IPS-11a (cell line): ENCODE results near the gene SNED1.
"Not testable (repeated sequence)": the region's sequence is repeated elsewhere in the genome, so short reads cannot be mapped to it uniquely, and the experiment has no call there.

Source experiments
- H3K4me3 ChIP-seq: one replicate; pipeline ENCODE4 v1.5.1; 2013; ENCODE audit warnings: low read depth, low read length, control low read depth

Gene SNED1

GRCh38 chr2:240972201-240972600 is 26.2 kb upstream of the SNED1 start:
- H3K4me3 ChIP-seq = no peak overlapping the region

GRCh38 chr2:240972636-240973521 is 25.5 kb upstream of the SNED1 start:
- no peak overlapping the region for H3K4me3 ChIP-seq

DNA sequence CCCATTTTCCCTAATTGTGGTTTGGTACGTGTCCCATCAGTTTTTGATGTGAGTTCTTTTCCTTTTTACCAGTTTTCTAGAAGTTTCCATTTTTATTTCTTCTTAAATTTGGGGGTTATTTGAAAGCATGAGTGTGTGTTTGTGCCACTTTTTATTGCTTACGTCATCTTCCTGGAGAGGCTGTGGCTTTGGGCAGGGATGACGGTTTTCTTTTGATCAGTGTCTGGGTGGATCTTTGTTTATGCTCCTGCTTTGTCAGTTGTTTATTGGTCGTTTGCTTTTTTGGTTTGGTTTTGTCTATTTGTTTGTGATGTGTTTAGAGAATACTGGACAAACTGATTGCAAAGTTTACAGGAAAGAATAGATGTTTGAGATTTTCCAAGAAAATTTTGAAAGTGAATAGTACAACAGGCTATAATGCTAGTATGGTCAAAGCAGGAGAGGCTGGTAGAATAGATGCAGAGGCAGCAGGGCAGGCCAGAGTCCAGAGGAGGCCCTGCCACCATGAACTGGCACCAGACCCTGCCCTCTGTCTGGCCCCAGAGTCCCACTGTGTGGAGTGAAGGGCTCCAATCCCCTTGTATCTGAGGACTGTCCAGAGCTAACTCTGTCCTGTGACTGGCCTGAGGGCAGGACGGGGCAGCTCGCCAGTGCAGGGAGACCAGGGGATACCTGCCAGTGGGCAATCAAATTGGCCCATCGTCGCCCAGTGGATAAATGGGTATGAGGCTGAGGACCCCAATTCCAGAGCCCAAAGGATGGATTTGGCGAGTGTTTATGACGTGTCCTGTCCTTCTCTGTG is 23.4 kb upstream of the SNED1 start:
- H3K4me3 ChIP-seq = no peak overlapping the region

DNA sequence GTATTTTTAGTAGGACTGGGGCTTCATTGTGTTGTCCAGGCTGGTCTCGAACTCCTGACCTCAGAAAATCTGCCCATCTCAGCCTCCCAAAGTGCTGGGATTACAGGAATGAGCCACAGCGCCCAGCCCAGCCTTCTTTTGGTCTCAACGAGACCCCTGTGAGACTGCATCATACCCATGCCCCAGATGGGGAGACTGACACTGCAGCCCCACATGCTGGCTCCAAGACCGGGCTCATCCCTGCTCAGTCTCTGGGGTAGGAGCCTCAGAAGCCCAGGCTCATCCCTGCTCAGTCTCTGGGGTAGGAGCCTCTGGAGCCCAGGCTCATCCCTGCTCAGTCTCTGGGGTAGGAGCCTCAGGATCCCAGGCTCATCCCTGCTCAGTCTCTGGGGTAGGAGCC is 22.5 kb upstream of the SNED1 start:
- H3K4me3 ChIP-seq = not testable (repeated sequence)

DNA sequence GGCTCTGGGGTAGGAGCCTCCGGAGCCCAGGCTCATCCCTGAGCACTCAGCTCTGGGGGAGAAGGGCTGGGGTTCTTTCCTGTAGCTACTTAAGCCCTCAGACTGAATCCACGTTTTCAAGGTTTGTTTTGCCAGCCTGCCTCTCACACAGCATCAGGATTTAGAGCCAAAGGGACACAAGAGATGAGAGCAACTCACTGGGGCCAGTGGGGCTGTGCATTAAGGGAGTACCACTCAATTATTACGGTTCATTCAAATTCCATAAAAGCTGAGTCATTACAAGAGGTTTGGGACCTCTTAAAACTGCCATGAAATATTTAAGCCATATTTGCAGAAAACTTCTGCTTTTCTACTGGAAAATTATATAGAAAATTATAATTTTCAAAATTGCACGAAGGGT is 17.1 kb upstream of the SNED1 start:
- H3K4me3 ChIP-seq = no peak overlapping the region

DNA sequence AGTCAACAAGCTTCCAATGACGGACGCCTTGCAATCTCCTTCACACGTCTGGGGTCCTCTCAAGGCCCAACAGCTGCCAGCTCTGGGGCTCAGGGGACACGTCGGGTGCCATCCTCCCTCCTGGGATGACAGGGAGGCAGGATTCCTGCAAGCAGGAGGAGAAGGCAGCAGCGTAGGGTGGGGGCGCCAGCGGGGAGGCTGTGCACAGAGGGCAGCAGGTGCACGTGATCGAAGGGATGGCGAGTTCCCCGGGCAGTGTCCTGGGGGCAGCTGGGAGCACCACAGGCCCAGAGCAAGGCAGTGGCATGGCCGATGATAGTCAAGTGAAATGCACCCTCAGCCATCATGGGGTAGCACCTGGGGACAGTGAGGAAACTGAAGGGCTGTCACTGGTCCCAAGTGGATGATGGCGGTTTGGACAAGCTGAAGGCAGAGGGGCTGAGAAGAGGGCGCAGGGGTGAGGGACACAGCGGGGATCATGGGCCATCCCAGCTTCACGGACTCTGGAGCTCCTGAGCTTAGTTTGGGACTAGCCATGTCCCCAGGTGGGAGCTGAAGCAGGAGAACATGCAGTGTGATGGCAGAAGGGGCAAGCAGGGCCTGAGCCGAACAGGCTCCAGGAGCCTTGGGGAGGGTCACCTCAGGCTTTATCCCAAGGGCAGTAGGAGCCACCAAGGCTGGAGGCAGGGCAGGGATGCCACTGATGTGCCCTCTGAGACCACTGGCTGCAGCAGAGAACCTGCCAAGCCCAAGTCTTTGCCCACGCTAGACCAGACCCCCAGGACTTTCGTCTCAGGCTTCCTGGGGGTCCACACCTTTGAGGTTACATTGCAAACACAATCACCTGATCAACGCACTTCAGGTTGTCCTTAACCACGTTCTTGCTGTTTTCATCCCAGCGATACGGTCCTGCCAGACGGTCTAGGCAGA is 16.3 kb upstream of the SNED1 start:
- no peak overlapping the region for H3K4me3 ChIP-seq

- no peak overlapping the region for H3K4me3 ChIP-seq
Measured at GRCh38 chr2:240982821-240983281, 15.6 kb upstream of the SNED1 start.

DNA sequence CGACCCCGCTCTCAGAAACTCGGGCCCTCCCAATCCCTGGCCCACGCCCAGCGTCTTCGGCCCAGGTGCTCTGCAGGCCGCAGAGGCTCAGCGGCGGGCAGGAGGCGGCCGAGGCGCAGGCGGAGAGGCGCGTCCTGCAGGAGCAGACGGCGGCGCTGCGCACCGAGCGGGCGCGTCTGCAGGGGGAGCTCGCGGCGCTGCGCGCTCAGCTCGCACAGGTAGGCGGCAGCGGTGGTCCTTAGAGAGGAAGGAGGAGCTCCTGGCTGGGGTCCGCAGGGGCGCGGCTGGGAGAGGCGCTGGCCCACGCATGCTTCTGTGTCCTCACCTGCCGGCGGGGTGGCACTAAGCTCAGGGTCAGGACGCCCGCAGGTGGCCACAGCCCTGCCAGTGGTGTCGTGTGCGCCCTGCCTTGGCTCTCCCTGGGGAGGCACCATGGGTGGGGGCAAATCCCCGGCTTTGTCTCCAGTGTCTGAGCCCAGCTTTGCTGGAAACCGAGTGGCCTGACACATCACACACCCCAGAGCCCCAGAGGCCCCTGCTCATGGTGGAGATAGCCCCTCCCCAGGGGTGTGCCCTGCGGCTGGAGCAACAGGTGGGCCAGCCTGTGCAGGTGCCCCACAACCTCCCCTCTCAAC is 14.9 kb upstream of the SNED1 start:
- no peak overlapping the region for H3K4me3 ChIP-seq

- H3K4me3 ChIP-seq = no peak overlapping the region
Measured at GRCh38 chr2:240983996-240984498, 14.4 kb upstream of the SNED1 start.

- no peak overlapping the region for H3K4me3 ChIP-seq
Measured at GRCh38 chr2:240985881-240986786, 12.3 kb upstream of the SNED1 start.

DNA sequence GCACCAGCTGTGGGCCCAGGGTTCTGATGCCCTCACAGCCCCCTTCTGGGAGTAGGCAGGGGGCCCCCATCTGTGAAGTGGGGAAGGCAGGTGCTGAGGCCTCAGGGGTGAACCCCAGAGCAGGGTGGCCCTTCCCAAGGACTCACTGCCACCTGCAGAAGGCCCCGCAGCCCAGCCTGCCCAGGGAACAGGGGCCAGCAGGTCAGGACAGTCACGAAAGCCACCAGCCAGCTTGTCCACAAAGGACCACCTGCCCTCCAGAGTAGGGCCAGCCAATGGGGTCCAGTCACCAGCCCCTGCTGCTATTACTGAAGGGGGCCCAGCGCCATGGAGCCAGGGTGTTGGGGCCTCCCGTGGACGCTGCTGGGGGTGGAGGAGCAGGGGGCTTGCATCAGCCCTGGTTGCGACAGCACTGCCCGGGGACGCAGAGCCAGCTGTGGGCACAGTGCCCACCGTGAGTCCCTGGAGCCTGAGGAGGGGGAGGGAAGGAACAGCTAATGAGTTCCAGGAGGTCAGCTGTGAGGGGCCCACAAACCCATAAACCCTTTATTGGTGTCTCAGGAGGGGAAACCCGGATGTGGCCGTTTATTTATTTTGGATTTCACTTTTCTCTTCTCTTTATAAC is 11.5 kb upstream of the SNED1 start:
- no peak overlapping the region for H3K4me3 ChIP-seq

- no peak overlapping the region for H3K4me3 ChIP-seq
Measured at GRCh38 chr2:240987588-240987987, 10.8 kb upstream of the SNED1 start.

GRCh38 chr2:240988146-240988545 is 10.3 kb upstream of the SNED1 start:
- H3K4me3 ChIP-seq = no peak overlapping the region

DNA sequence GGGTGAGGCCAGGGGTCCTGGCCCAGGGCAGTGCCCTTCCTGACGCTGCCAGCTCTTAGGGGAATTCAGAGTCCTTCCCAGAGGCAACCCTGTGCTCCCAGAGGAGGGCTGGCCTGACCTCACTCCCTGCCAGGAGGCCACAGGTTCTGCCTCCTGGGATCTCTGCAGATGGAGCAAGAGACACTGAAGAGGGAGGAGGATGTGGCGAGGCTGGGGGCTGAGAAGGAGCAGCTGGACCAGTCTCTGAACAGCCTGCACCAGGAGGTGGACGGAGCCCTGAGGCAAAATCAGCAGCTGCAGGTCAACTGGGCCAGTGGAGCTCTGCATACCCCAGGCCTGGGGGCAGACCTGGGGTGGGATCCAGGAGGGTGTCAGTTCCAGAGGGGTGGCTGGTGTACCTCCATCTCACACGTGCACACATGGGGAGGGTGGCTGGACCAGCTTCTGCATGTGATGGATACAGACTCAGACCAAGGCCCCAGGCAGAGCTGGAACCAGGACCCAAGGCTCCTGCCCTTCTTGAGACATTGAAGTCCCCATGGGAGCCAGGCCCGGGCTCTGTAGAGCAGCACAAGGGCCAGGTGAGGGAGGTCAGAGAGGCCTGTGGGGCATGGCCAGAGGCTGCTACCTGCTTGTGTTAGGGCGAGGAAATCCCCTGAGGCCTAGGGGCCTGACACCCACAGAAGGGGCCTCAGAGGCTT is 9.7 kb upstream of the SNED1 start:
- H3K4me3 ChIP-seq = no peak overlapping the region

DNA sequence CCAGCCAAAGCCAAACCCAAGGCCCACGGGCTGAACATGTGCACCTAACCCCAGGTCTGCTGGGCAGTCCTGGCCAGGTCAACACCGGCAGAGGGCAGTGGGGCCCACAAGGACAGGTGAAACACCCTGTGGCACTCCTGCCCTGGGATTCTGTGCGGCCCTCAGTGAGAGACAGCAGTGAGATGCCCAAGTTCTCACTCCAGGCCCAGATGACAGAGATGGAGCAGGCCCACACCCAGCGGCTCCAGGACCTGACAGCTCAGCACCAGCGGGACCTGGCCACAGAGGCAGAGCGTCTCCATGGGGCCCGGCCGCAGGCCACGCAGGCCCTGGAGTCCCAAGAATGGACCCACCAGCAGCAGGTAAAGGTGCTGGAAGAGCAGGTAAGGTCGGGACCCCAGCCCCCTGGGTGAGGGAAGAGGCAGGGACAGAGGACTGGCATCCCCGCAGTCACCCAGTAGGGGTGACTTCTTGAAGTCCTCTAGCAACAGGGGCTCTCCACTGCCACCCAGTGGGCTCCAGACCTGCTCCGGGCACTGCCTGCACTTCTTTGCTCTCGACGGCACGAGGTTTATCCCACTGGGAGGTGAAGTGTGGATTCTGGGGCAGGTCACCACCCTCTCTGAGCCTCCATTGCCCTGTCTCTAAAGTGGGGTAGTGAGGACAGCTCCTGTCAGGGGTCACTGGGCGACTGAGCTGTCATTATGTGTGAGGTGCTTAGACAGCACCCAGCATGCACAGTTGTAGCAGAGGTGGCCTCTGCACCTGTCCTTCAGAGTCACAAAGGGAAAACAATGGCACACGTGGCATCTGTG is 8.8 kb upstream of the SNED1 start:
- no peak overlapping the region for H3K4me3 ChIP-seq

GRCh38 chr2:240990266-240990529 is 8.2 kb upstream of the SNED1 start:
- H3K4me3 ChIP-seq = no peak overlapping the region

DNA sequence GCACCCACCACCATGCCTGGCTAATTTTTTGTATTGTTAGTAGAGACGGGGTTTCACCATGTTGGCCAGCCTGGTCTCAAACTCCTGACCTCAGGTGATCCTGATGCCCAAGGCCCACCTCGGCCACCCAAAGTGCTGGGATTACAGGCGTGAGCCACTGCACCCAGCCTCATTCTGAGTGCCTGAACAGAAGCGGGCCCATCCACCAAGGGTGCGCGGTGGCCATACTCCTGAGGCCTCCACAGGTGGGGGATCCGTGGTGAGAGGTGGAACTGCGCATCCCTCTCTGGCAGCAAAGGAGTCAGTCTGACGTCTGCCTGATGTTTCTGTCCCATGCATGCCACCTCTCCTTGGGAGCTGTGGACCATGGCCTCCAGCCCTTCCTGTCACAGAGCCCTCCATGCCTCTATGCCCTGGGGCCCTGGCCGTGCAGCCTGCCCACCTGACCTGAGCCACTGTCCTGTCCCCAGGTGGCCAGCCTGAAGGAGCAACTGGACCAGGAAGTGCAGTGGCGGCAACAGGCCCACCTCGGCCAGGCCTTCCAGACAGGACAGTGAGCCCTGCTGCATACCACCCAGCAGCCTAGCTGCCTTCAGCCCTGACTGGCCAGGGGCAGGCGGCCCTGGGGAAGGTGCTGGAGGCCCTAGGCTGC is 7.6 kb upstream of the SNED1 start:
- no peak overlapping the region for H3K4me3 ChIP-seq
